H9 (cell line): Measurements from ENCODE around the gene ZC3H6. TPM values are rescaled to one million over a fixed set of nuclear protein-coding genes. Genes with fewer than 3 reads are reported as not detected.

Experiments
- DNase-seq: peaks from one replicate; pipeline ENCODE4 v3.0.0-alpha.2; 2017
- H2AFZ ChIP-seq: one replicate; pipeline ENCODE4 v1.6.1; 2013; ENCODE audit warnings: mild to moderate bottlenecking, low read length, control low read depth, moderate library complexity
- H2AK5ac ChIP-seq: 2 replicates; pipeline ENCODE4 v1.6.1; 2013; ENCODE audit warnings: low read length, control low read depth, mixed read lengths; ENCODE audit not compliant: insufficient read length
- H2BK120ac ChIP-seq: one replicate; pipeline ENCODE4 v1.6.1; 2013; ENCODE audit warnings: low read depth, mild to moderate bottlenecking, low read length, control low read depth, inconsistent platforms; ENCODE audit not compliant: poor library complexity, severe bottlenecking
- H2BK12ac ChIP-seq: 2 replicates; pipeline ENCODE4 v1.6.1; 2013; ENCODE audit warnings: low read length, control low read depth, mixed read lengths, low read depth; ENCODE audit not compliant: insufficient read length
- H2BK15ac ChIP-seq: 2 replicates; pipeline ENCODE4 v1.6.1; 2013; ENCODE audit warnings: low read depth, low read length, control low read depth
- H2BK20ac ChIP-seq: one replicate; pipeline ENCODE4 v1.6.1; 2013; ENCODE audit warnings: low read depth, mild to moderate bottlenecking, low read length, control low read depth, inconsistent platforms; ENCODE audit not compliant: poor library complexity, severe bottlenecking
- H2BK5ac ChIP-seq: 2 replicates; pipeline ENCODE4 v1.6.1; 2013; ENCODE audit warnings: low read length, control low read depth, mixed read lengths; ENCODE audit not compliant: insufficient read length
- H3K14ac ChIP-seq: 2 replicates; pipeline ENCODE4 v1.6.1; 2013; ENCODE audit warnings: low read length, control low read depth; ENCODE audit not compliant: insufficient read depth
- H3K18ac ChIP-seq: 2 replicates; pipeline ENCODE4 v1.6.1; 2013; ENCODE audit warnings: low read depth, mild to moderate bottlenecking, mixed read lengths, low read length, control low read depth; ENCODE audit not compliant: insufficient read length
- H3K23ac ChIP-seq: 2 replicates; pipeline ENCODE4 v1.6.1; 2013; ENCODE audit warnings: low read length, control low read depth, mixed read lengths, low read depth; ENCODE audit not compliant: insufficient read length
- H3K23me2 ChIP-seq: 2 replicates; pipeline ENCODE4 v1.6.1; 2013; ENCODE audit warnings: low read depth, mild to moderate bottlenecking, mixed read lengths, low read length, control low read depth; ENCODE audit not compliant: insufficient read length, poor library complexity, severe bottlenecking
- H3K27ac ChIP-seq: 2 replicates; pipeline ENCODE4 v1.5.1; 2013; ENCODE audit warnings: low read length, control low read depth, mixed read lengths, low read depth; ENCODE audit not compliant: insufficient read length
- H3K27me3 ChIP-seq: 2 replicates; pipeline ENCODE4 v1.6.1; 2013; ENCODE audit warnings: low read length, control low read depth, inconsistent platforms; ENCODE audit not compliant: insufficient read depth
- H3K4ac ChIP-seq: 2 replicates; pipeline ENCODE4 v1.6.1; 2013; ENCODE audit warnings: low read depth, mild to moderate bottlenecking, control low read depth, inconsistent platforms, low read length, moderate library complexity
- H3K4me1 ChIP-seq: 2 replicates; pipeline ENCODE4 v1.6.1; 2013; ENCODE audit warnings: low read length, control low read depth, inconsistent platforms; ENCODE audit not compliant: insufficient read depth
- H3K4me2 ChIP-seq: 2 replicates; pipeline ENCODE4 v1.6.1; 2013; ENCODE audit warnings: low read length, control low read depth, mixed read lengths; ENCODE audit not compliant: insufficient read length, insufficient read depth
- H3K56ac ChIP-seq: 2 replicates; pipeline ENCODE4 v1.6.1; 2013; ENCODE audit warnings: low read depth, mild to moderate bottlenecking, mixed read lengths, low read length, control low read depth; ENCODE audit not compliant: insufficient read length
- H3K79me1 ChIP-seq: 2 replicates; pipeline ENCODE4 v1.6.1; 2013; ENCODE audit warnings: low read depth, mild to moderate bottlenecking, moderate library complexity, low read length, control low read depth, inconsistent platforms; ENCODE audit not compliant: insufficient read depth, poor library complexity, severe bottlenecking
- H3K79me2 ChIP-seq: 2 replicates; pipeline ENCODE4 v1.6.1; 2013; ENCODE audit warnings: low read length, control low read depth, inconsistent platforms; ENCODE audit not compliant: insufficient read depth
- H3K9ac ChIP-seq: 2 replicates; pipeline ENCODE4 v1.6.1; 2013; ENCODE audit warnings: low read length, control low read depth, mixed read lengths; ENCODE audit not compliant: insufficient read length; ENCODE audit errors: extremely low read depth
- H3K9me3 ChIP-seq: one replicate; pipeline ENCODE4 v1.6.1; 2013; ENCODE audit warnings: low read depth, low read length, inconsistent platforms; ENCODE audit not compliant: control insufficient read depth
- H3T11ph ChIP-seq: one replicate; pipeline ENCODE4 v1.6.1; 2013; ENCODE audit warnings: mild to moderate bottlenecking, low read length, control low read depth, inconsistent platforms
- H4K20me1 ChIP-seq: one replicate; pipeline ENCODE4 v1.6.1; 2013; ENCODE audit not compliant: control insufficient read depth, insufficient read length, insufficient read depth
- H4K5ac ChIP-seq: 2 replicates; pipeline ENCODE4 v1.6.1; 2013; ENCODE audit warnings: low read depth, mild to moderate bottlenecking, mixed read lengths, low read length, control low read depth; ENCODE audit not compliant: insufficient read length
- H4K8ac ChIP-seq: replicated peaks from 2 replicates; pipeline ENCODE4 v1.6.1; 2013; ENCODE audit warnings: low read length, control low read depth, mixed read lengths, low read depth; ENCODE audit not compliant: insufficient read length
- H4K91ac ChIP-seq: 2 replicates; pipeline ENCODE4 v1.6.1; 2013; ENCODE audit warnings: low read depth, mild to moderate bottlenecking, moderate library complexity, mixed read lengths, low read length, control low read depth; ENCODE audit not compliant: insufficient read length
- H3K27ac Mint-ChIP-seq, 3 experiments: 2 replicates in 2 of 3; 3 replicates in 1 of 3; pipeline ENCODE4 v1.8.0; 2020 to 2021; ENCODE audit warnings: mixed read lengths in 3 of 3, mild to moderate bottlenecking in 1 of 3, moderate library complexity in 1 of 3
- H3K27me3 Mint-ChIP-seq: 2 replicates; pipeline ENCODE4 v1.8.0; 2021; ENCODE audit warnings: low read depth, mild to moderate bottlenecking, moderate library complexity, mixed read lengths
- H3K36me3 Mint-ChIP-seq, 3 experiments: 2 replicates in 2 of 3; 3 replicates in 1 of 3; pipeline ENCODE4 v1.8.0; 2020 to 2021; ENCODE audit warnings: low read depth in 3 of 3, mixed read lengths in 3 of 3; ENCODE audit not compliant: insufficient read depth in 1 of 3
- H3K4me1 Mint-ChIP-seq, 2 experiments: 2 replicates each; pipeline ENCODE4 v1.8.0; 2020; ENCODE audit warnings: mixed read lengths in 2 of 2
- H3K4me3 Mint-ChIP-seq, 2 experiments: 2 replicates in 1 of 2; 3 replicates in 1 of 2; pipeline ENCODE4 v1.8.0; 2020 to 2021; ENCODE audit warnings: mild to moderate bottlenecking in 2 of 2, mixed read lengths in 2 of 2, moderate library complexity in 1 of 2
- H3K9me3 Mint-ChIP-seq, 2 experiments: 2 replicates in 1 of 2; 3 replicates in 1 of 2; pipeline ENCODE4 v1.8.0; 2020; ENCODE audit warnings: mild to moderate bottlenecking in 2 of 2, mixed read lengths in 2 of 2, moderate library complexity in 1 of 2
- WGBS: extraction: QIAGEN DNeasy Blood & Tissue Kit; methylation state at CpG from one replicate; pipeline ENCODE4 v1.1.7; 2013; ENCODE audit warnings: missing lambda C conversion rate, low lambda C conversion rate, mixed read lengths; ENCODE audit not compliant: insufficient read length; ENCODE audit errors: extremely low coverage; 5-methylcytosine and 5-hydroxymethylcytosine counted together
- total RNA-seq: library from RNA; stranded (reverse); gene quantifications from 2 replicates; pipeline ENCODE4 v1.2.1, GENCODE V29; 2021
- TF ChIP-seq, protein P1 (sequence below): fragments of 200-600 bp; sonication (generic); conservative IDR thresholded peaks from 3 replicates; pipeline ENCODE4 v1.8.0; 2021; ENCODE audit warnings: antibody characterized with exemption, mild to moderate bottlenecking

ZC3H6 gene
- total RNA-seq, 1 experiment from 2014 or later: 3.5 TPM

DNA sequence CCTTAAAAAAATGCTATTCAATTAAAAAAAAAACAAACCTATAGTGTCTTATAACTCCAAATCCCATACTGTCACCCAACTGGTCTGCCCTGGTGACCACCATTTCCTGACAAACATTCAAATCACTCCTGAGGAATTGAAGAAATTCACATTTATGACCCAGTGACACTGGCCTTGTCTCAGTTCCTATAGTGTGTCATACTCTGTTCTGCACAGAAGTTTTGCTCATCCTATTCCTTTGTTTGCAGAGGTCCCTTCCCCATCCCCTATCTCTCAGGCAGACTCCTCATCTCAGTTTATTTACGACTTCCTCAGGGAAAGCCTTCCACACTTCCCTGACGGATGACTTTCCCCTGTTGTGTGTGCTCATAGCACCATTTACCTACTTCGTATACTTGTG is 14.7 kb downstream of the ZC3H6 start:
- Histone ChIP-seq H3K4me1 (no peaks in the 10 kb centered on the region), H3K9me3 (no peaks in the 10 kb centered on the region), H3T11ph (no peak overlapping the region), H3K79me2 (no peaks in the 10 kb centered on the region), H3K23ac (no peak overlapping the region), H3K9ac (no peak overlapping the region), H2AFZ (no peak overlapping the region), H2BK20ac (no peak overlapping the region), H2BK15ac (no peak overlapping the region), H3K56ac (no peak overlapping the region), H3K27me3 (no peaks in the 10 kb centered on the region), H2BK12ac (no peak overlapping the region), H3K79me1 (no peaks in the 10 kb centered on the region), H2AK5ac (no peak overlapping the region), H2BK5ac (no peak overlapping the region), H3K4ac (no peak overlapping the region), H3K18ac (no peak overlapping the region), H4K20me1 (no peaks in the 10 kb centered on the region), H4K8ac (no peak overlapping the region), H4K5ac (no peak overlapping the region), H3K27ac (no peak overlapping the region), H3K4me2 (no peak overlapping the region), H4K91ac (no peak overlapping the region), H3K14ac (no peak overlapping the region), H3K23me2 (no peaks in the 10 kb centered on the region), H2BK120ac (no peak overlapping the region)
- TF ChIP-seq, protein P1, sequence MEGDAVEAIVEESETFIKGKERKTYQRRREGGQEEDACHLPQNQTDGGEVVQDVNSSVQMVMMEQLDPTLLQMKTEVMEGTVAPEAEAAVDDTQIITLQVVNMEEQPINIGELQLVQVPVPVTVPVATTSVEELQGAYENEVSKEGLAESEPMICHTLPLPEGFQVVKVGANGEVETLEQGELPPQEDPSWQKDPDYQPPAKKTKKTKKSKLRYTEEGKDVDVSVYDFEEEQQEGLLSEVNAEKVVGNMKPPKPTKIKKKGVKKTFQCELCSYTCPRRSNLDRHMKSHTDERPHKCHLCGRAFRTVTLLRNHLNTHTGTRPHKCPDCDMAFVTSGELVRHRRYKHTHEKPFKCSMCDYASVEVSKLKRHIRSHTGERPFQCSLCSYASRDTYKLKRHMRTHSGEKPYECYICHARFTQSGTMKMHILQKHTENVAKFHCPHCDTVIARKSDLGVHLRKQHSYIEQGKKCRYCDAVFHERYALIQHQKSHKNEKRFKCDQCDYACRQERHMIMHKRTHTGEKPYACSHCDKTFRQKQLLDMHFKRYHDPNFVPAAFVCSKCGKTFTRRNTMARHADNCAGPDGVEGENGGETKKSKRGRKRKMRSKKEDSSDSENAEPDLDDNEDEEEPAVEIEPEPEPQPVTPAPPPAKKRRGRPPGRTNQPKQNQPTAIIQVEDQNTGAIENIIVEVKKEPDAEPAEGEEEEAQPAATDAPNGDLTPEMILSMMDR: no peak
- no peak overlapping the region for H3K4me3 Mint-ChIP-seq
- no peak for DNase-seq
- no peaks in the 10 kb centered on the region for H3K36me3 Mint-ChIP-seq
- WGBS: no CpG with 5 or more reads among the region's 3 CpGs
- no peaks in the 10 kb centered on the region for H3K4me1 Mint-ChIP-seq
- H3K27ac Mint-ChIP-seq: no peak overlapping the region
- no peaks in the 10 kb centered on the region for H3K27me3 Mint-ChIP-seq
- H3K9me3 Mint-ChIP-seq: no peaks in the 10 kb centered on the region
